Nephron (organoid): ENCODE data around the gene ADCY9.

Experiments used
- H3K27ac Mint-ChIP-seq, 3 experiments: 2 replicates each; pipeline ENCODE4 v1.8.0; 2020; ENCODE audit warnings: mixed read lengths in 3 of 3, mild to moderate bottlenecking in 2 of 3, moderate library complexity in 1 of 3
- H3K27me3 Mint-ChIP-seq: 2 replicates; pipeline ENCODE4 v1.8.0; 2021; ENCODE audit warnings: low read depth, mild to moderate bottlenecking, moderate library complexity, mixed read lengths
- H3K36me3 Mint-ChIP-seq: 2 replicates; pipeline ENCODE4 v1.8.0; 2020; ENCODE audit warnings: low read depth, mixed read lengths
- H3K4me1 Mint-ChIP-seq: 2 replicates; pipeline ENCODE4 v1.8.0; 2020; ENCODE audit warnings: mixed read lengths
- H3K4me3 Mint-ChIP-seq, 3 experiments: 2 replicates each; pipeline ENCODE4 v1.8.0; 2020; ENCODE audit warnings: mild to moderate bottlenecking in 3 of 3, mixed read lengths in 3 of 3, moderate library complexity in 2 of 3
- H3K9me3 Mint-ChIP-seq: 2 replicates; pipeline ENCODE4 v1.8.0; 2020; ENCODE audit warnings: mixed read lengths
- CTCF ChIP-seq, 3 experiments: fragments of 200-600 bp; sonication (generic); IDR thresholded peaks; one replicate each; pipeline ENCODE4 v1.5.0; 2021; ENCODE audit warnings: antibody characterized with exemption in 3 of 3; ENCODE audit not compliant: unreplicated experiment in 3 of 3

Gene ADCY9

GRCh38 chr16:4110065-4110464, 6.2 kb downstream of the ADCY9 start:
- H3K36me3 Mint-ChIP-seq = peaks cover 10% of the 10 kb centered on the region
- no peak overlapping the region for H3K4me3 Mint-ChIP-seq

GRCh38 chr16:4109250-4109736, 6.9 kb downstream of the ADCY9 start:
- Mint-ChIP-seq H3K4me3 (no peak overlapping the region), H3K4me1 (peaks cover 55% of the 10 kb centered on the region), H3K27ac (peak overlapping the region in 1 of 3 experiments; percentile 22)

More at GRCh38 chr16:4110065-4110464, 6.2 kb downstream of the ADCY9 start:
- no peaks in the 10 kb centered on the region for H3K9me3 Mint-ChIP-seq
- H3K4me1 Mint-ChIP-seq = peaks cover 58% of the 10 kb centered on the region
- H3K27ac Mint-ChIP-seq = no peak overlapping the region
- H3K27me3 Mint-ChIP-seq = no peaks in the 10 kb centered on the region
- no peak for TF ChIP-seq CTCF (IDR thresholded peaks at IDR 0.05; ENCODE audit: unreplicated experiment in 3 of 3)

GRCh38 chr16:4106516-4106915, 9.7 kb downstream of the ADCY9 start:
- Mint-ChIP-seq H3K36me3 (peaks cover 14% of the 10 kb centered on the region), H3K4me1 (peaks cover 28% of the 10 kb centered on the region), H3K4me3 (no peak overlapping the region), H3K27ac (no peak overlapping the region), H3K27me3 (no peaks in the 10 kb centered on the region), H3K9me3 (no peaks in the 10 kb centered on the region)
- no peak for TF ChIP-seq CTCF (IDR thresholded peaks at IDR 0.05; ENCODE audit: unreplicated experiment in 3 of 3)

More at GRCh38 chr16:4109250-4109736, 6.9 kb downstream of the ADCY9 start:
- H3K36me3 Mint-ChIP-seq = peaks cover 9% of the 10 kb centered on the region
- H3K27me3 Mint-ChIP-seq = no peaks in the 10 kb centered on the region
- no peaks in the 10 kb centered on the region for H3K9me3 Mint-ChIP-seq
- no peak for TF ChIP-seq CTCF (IDR thresholded peaks at IDR 0.05; ENCODE audit: unreplicated experiment in 3 of 3)

GRCh38 chr16:4105848-4106247, 10.4 kb downstream of the ADCY9 start:
- Mint-ChIP-seq H3K9me3 (no peaks in the 10 kb centered on the region), H3K36me3 (peaks cover 15% of the 10 kb centered on the region), H3K4me3 (no peak overlapping the region), H3K27ac (no peak overlapping the region), H3K4me1 (peaks cover 21% of the 10 kb centered on the region), H3K27me3 (no peaks in the 10 kb centered on the region)
- no peak for TF ChIP-seq CTCF (IDR thresholded peaks at IDR 0.05; ENCODE audit: unreplicated experiment in 3 of 3)

- peaks cover 9% of the 10 kb centered on the region for H3K4me1 Mint-ChIP-seq
- H3K27ac Mint-ChIP-seq = no peak overlapping the region
- no peaks in the 10 kb centered on the region for H3K27me3 Mint-ChIP-seq
- no peak overlapping the region for H3K4me3 Mint-ChIP-seq
- peaks cover 15% of the 10 kb centered on the region for H3K36me3 Mint-ChIP-seq
- TF ChIP-seq CTCF (IDR thresholded peaks at IDR 0.05; ENCODE audit: unreplicated experiment in 3 of 3) = no peak
- H3K9me3 Mint-ChIP-seq = no peaks in the 10 kb centered on the region
Measured at GRCh38 chr16:4103745-4104144, 12.5 kb downstream of the ADCY9 start.

- no peak for TF ChIP-seq CTCF (IDR thresholded peaks at IDR 0.05; ENCODE audit: unreplicated experiment in 3 of 3)
- peaks cover 15% of the 10 kb centered on the region for H3K36me3 Mint-ChIP-seq
- no peak overlapping the region for H3K4me3 Mint-ChIP-seq
- no peaks in the 10 kb centered on the region for H3K9me3 Mint-ChIP-seq
- H3K27me3 Mint-ChIP-seq = no peaks in the 10 kb centered on the region
- peaks cover 15% of the 10 kb centered on the region for H3K4me1 Mint-ChIP-seq
- no peak overlapping the region for H3K27ac Mint-ChIP-seq
Measured at GRCh38 chr16:4101421-4102219, 14.6 kb downstream of the ADCY9 start.
